Mesothelial cell of epicardium (in vitro differentiated cells): ENCODE measurements around the gene STUB1. TPM values are rescaled to one million over a fixed set of nuclear protein-coding genes. Genes with fewer than 3 reads are reported as not detected.

ENCODE experiments used
- DNase-seq, 2 experiments: peaks; one replicate each; pipeline ENCODE4 v3.0.0; 2021; ENCODE audit warnings: low spot score in 2 of 2; ENCODE audit not compliant: unreplicated experiment in 2 of 2
- H3K27ac Mint-ChIP-seq: 2 replicates; pipeline ENCODE4 v1.8.0; 2021; ENCODE audit warnings: mixed read lengths
- H3K27me3 Mint-ChIP-seq: 2 replicates; pipeline ENCODE4 v1.8.0; 2021; ENCODE audit warnings: low read depth, mixed read lengths
- H3K36me3 Mint-ChIP-seq: 2 replicates; pipeline ENCODE4 v1.8.0; 2021; ENCODE audit warnings: mixed read lengths
- H3K4me1 Mint-ChIP-seq: 2 replicates; pipeline ENCODE4 v1.8.0; 2021; ENCODE audit warnings: mixed read lengths
- H3K4me3 Mint-ChIP-seq: 2 replicates; pipeline ENCODE4 v1.8.0; 2021; ENCODE audit warnings: mild to moderate bottlenecking, moderate library complexity, mixed read lengths
- H3K9me3 Mint-ChIP-seq: 2 replicates; pipeline ENCODE4 v1.8.0; 2021; ENCODE audit warnings: mixed read lengths
- CTCF ChIP-seq: fragments of 200-600 bp; sonication (generic); IDR thresholded peaks from one replicate; pipeline ENCODE4 v1.5.0; 2021; ENCODE audit warnings: antibody characterized with exemption; ENCODE audit not compliant: unreplicated experiment
- total RNA-seq: library from RNA; stranded (reverse); gene quantifications from 3 replicates; pipeline ENCODE4 v1.2.1, GENCODE V29; 2021

The STUB1 gene
- total RNA-seq, 1 donor from 2014 or later = 69.4 TPM

GRCh38 chr16:682493-683395 lies 2.5 kb downstream of the STUB1 start:
- Mint-ChIP-seq H3K27ac (peak overlapping the region; percentile 73), H3K4me1 (peaks cover 20% of the 10 kb centered on the region), H3K27me3 (no peaks in the 10 kb centered on the region), H3K4me3 (peak overlapping the region; percentile 78), H3K36me3 (peaks cover 11% of the 10 kb centered on the region), H3K9me3 (no peaks in the 10 kb centered on the region)
- no peak for TF ChIP-seq CTCF
- DNase-seq = no peak

DNA sequence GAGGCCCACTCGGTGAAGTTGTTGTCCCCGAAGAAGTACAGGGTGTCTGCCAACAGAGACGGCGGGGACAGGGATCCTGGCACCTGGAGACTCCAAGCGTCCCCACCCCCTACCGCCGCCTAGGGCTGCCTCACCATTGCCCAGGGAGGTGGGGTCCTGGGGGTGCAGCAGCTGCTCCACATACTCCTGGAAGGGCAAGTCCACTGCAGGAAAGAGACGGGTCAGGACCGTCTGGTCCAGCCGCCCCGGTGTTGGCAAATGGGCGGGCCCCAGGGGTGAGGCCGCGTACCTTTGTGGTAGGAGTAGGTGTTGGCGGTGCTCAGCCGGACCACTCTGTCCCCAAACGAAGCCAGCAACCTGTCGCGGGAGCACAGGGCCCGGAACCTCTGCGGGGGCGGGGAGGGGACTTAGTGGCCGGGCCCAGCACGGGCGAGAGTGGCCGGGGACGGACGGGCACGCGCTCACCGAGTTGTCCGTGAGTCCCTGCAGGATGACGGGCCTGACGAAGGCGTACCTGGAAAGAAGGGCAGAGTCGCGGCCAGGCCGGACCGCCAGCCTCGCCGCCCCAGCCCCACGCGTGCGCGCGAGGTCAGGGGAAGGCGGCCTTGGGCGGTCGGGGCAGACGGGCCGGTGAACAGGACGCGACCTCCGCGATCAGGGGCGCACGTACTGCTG lies 3.3 kb downstream of the STUB1 start:
- peak overlapping the region; percentile 78 for H3K4me3 Mint-ChIP-seq
- TF ChIP-seq CTCF = no peak
- H3K27ac Mint-ChIP-seq = peak overlapping the region; percentile 84
- peaks cover 11% of the 10 kb centered on the region for H3K36me3 Mint-ChIP-seq
- DNase-seq = no peak
- H3K27me3 Mint-ChIP-seq = no peaks in the 10 kb centered on the region
- H3K4me1 Mint-ChIP-seq = peaks cover 20% of the 10 kb centered on the region
- H3K9me3 Mint-ChIP-seq = no peaks in the 10 kb centered on the region

GRCh38 chr16:684071-684794 lies 4.0 kb downstream of the STUB1 start, which contains the start of gene JMJD8:
JMJD8 (minus strand) TSS chr16:684334; CDS start chr16:684319, 15 bp downstream.
- DNase-seq = peak; percentile 91 to 94
- peaks cover 11% of the 10 kb centered on the region for H3K36me3 Mint-ChIP-seq
- no peak for TF ChIP-seq CTCF
- H3K27ac Mint-ChIP-seq = peak within 1 kb of the TSS; percentile 84
- H3K4me1 Mint-ChIP-seq = peaks cover 23% of the 10 kb centered on the region
- peak within 1 kb of the TSS; percentile 78 for H3K4me3 Mint-ChIP-seq
- H3K9me3 Mint-ChIP-seq = no peaks in the 10 kb centered on the region
- H3K27me3 Mint-ChIP-seq = no peaks in the 10 kb centered on the region

GRCh38 chr16:684961-685696 lies 4.9 kb downstream of the STUB1 start:
- no peak for TF ChIP-seq CTCF
- no peak for DNase-seq
- Mint-ChIP-seq H3K36me3 (peaks cover 11% of the 10 kb centered on the region), H3K27me3 (no peaks in the 10 kb centered on the region), H3K4me1 (peaks cover 29% of the 10 kb centered on the region), H3K27ac (no peak overlapping the region), H3K9me3 (no peaks in the 10 kb centered on the region), H3K4me3 (no peak overlapping the region)

- no peak overlapping the region for H3K27ac Mint-ChIP-seq
- no peaks in the 10 kb centered on the region for H3K9me3 Mint-ChIP-seq
- peak overlapping the region; percentile 30 for H3K4me3 Mint-ChIP-seq
- peaks cover 29% of the 10 kb centered on the region for H3K4me1 Mint-ChIP-seq
- peaks cover 4% of the 10 kb centered on the region for H3K27me3 Mint-ChIP-seq
- H3K36me3 Mint-ChIP-seq = peaks cover 11% of the 10 kb centered on the region
- TF ChIP-seq CTCF = peak; percentile 27
- no peak for DNase-seq
These were observed 5.8 kb downstream of the STUB1 start for GRCh38 chr16:685967-686366.
